Naive B cell (primary cell): ENCODE data around the gene TM6SF1. TPM values are rescaled to one million over a fixed set of nuclear protein-coding genes. Genes with fewer than 3 reads are reported as not detected.

ENCODE experiments used
- ATAC-seq, 2 donors: fragments of 150-1000 bp; cut with Tn5 transposase; 2 replicates each; pipeline ENCODE4 v1.10.0; 2021; ENCODE audit warnings: low read depth in 2 of 2, mild to moderate bottlenecking in 2 of 2, moderate library complexity in 2 of 2
- DNase-seq: peaks from one replicate; pipeline ENCODE4 v3.0.0; 2022
- H3K27ac Mint-ChIP-seq, 6 donors: one replicate each; pipeline ENCODE4 v1.8.0; 2020 to 2022; ENCODE audit warnings: mild to moderate bottlenecking in 6 of 6, mixed read lengths in 6 of 6, moderate library complexity in 5 of 6, inconsistent platforms in 2 of 6
- H3K27me3 Mint-ChIP-seq, 3 donors: one replicate each; pipeline ENCODE4 v1.8.0; 2021 to 2022; ENCODE audit warnings: mixed read lengths in 3 of 3, mild to moderate bottlenecking in 1 of 3
- H3K36me3 Mint-ChIP-seq, 2 donors: one replicate each; pipeline ENCODE4 v1.8.0; 2020 to 2022; ENCODE audit warnings: mixed read lengths in 2 of 2, inconsistent platforms in 1 of 2, mild to moderate bottlenecking in 1 of 2
- H3K4me1 Mint-ChIP-seq, 3 donors: one replicate each; pipeline ENCODE4 v1.8.0; 2020 to 2022; ENCODE audit warnings: mixed read lengths in 3 of 3, inconsistent platforms in 1 of 3, mild to moderate bottlenecking in 1 of 3, moderate library complexity in 1 of 3
- H3K4me3 Mint-ChIP-seq, 8 donors: one replicate each; pipeline ENCODE4 v1.8.0; 2020 to 2022; ENCODE audit warnings: mild to moderate bottlenecking in 8 of 8, mixed read lengths in 8 of 8, moderate library complexity in 8 of 8, inconsistent platforms in 2 of 8
- H3K9me3 Mint-ChIP-seq, 7 donors: one replicate each; pipeline ENCODE4 v1.8.0; 2020 to 2022; ENCODE audit warnings: mixed read lengths in 7 of 7, mild to moderate bottlenecking in 5 of 7, inconsistent platforms in 2 of 7, moderate library complexity in 1 of 7
- polyA plus RNA-seq, 6 donors: library from polyadenylated mRNA; unstranded; fragments of 300-500 nt; fragmentation: Illumina TruSeq; gene quantifications; one replicate each; pipeline ENCODE4 v1.2.3, GENCODE V29; 2021; ENCODE audit warnings: low read depth in 6 of 6

The TM6SF1 gene
- polyA plus RNA-seq, 6 donors from 2014 or later = 0.94 to 2.8 (median 1.6) TPM

DNA sequence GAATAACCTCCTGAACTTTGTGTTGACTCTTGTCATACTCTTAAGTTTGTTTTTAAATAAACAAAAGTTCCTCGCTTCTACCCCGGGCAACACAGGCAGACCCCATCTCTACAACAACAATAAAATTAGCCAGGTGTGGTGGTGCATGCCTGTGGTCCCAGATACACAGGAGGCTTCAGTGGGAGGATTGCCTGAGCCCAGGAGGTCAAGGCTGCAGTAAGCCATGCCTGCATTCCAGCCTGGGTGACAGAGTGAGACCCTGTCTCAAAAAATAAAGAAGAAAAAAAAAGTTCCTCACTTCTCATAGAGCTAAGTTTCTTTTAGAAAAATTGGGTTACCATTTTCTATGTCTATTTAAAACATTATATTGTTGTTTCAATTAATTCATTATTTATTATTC lies 70.9 kb downstream of the TM6SF1 start:
- H3K36me3 Mint-ChIP-seq = no peaks in the 10 kb centered on the region
- H3K9me3 Mint-ChIP-seq = no peaks in the 10 kb centered on the region
- no peak for DNase-seq
- peaks cover 0 to 6% (median 0%) of the 10 kb centered on the region in 3 donors for H3K27me3 Mint-ChIP-seq
- no peaks in the 10 kb centered on the region for H3K4me1 Mint-ChIP-seq
- ATAC-seq = no peak
- peak overlapping the region in 1 of 6 donors; percentile 71 for H3K27ac Mint-ChIP-seq
- H3K4me3 Mint-ChIP-seq = no peak overlapping the region

- DNase-seq = no peak
- no peak for ATAC-seq
- Mint-ChIP-seq H3K27me3 (peaks cover 0 to 6% (median 0%) of the 10 kb centered on the region in 3 donors), H3K27ac (no peak overlapping the region), H3K4me3 (no peak overlapping the region), H3K9me3 (no peaks in the 10 kb centered on the region), H3K36me3 (no peaks in the 10 kb centered on the region), H3K4me1 (no peaks in the 10 kb centered on the region)
Observed at GRCh38 chr15:83178869-83179325, 71.5 kb downstream of the TM6SF1 start.

GRCh38 chr15:83185561-83185960 lies 78.1 kb downstream of the TM6SF1 start:
- peak overlapping the region in 2 of 6 donors; percentile 47 to 56 for H3K27ac Mint-ChIP-seq
- ATAC-seq (no peak), DNase-seq (no peak)
- H3K27me3 Mint-ChIP-seq = no peaks in the 10 kb centered on the region
- no peaks in the 10 kb centered on the region for H3K9me3 Mint-ChIP-seq
- H3K36me3 Mint-ChIP-seq = no peaks in the 10 kb centered on the region
- H3K4me3 Mint-ChIP-seq = no peak overlapping the region
- H3K4me1 Mint-ChIP-seq = no peaks in the 10 kb centered on the region

Other genes starting within 250 kb of the TM6SF1 start
- gene HOMER2, start 154.9 kb upstream of the TM6SF1 start, polyA plus RNA-seq = 10 to 100 TPM in 1 of 6 donors, 1 to 10 TPM in 5; 3.0 to 11.6 (median 6.2) TPM
- gene RAMAC, start 121.4 kb upstream of the TM6SF1 start, polyA plus RNA-seq = 10 to 100 TPM; 46.8 to 98.0 (median 49.7) TPM
- gene C15orf40, start 96.0 kb upstream of the TM6SF1 start, polyA plus RNA-seq = 10 to 100 TPM; 49.6 to 82.3 (median 56.5) TPM
- 10 to 100 TPM; 37.3 to 64.0 (median 46.6) TPM for gene BTBD1, start 40.4 kb upstream of the TM6SF1 start, polyA plus RNA-seq
- gene HDGFL3, start 100.2 kb downstream of the TM6SF1 start, polyA plus RNA-seq = 1 to 10 TPM in 5 of 6 donors, under 1 TPM in 1; 0.70 to 2.5 (median 1.4) TPM
- gene BNC1, start 177.0 kb downstream of the TM6SF1 start, polyA plus RNA-seq = not detected